Thoracic aorta (tissue), 2 donors: ENCODE results near the gene SMARCC2. TPM values are rescaled to one million over a fixed set of nuclear protein-coding genes. Genes with fewer than 3 reads are reported as not detected.
"Not testable (repeated sequence)": the region's sequence is repeated elsewhere in the genome, so short reads cannot be mapped to it uniquely, and the experiment has no call there.

Source experiments
- ATAC-seq: fragments of 150-250 bp; one replicate; pipeline ENCODE4 v1.8.0; 2017; ENCODE audit warnings: low read depth; ENCODE audit not compliant: insufficient number of reproducible peaks, low FRiP score
- DNase-seq: peaks from one replicate; pipeline ENCODE4 v3.0.0-alpha.2; 2020; ENCODE audit warnings: low spot score
- H3K27ac ChIP-seq, 2 donors: fragments of 200-600 bp; sonication (generic); 1 replicate in 1 of 2; 2 replicates in 1 of 2; pipeline ENCODE4 v1.5.1; 2016; ENCODE audit warnings: mild to moderate bottlenecking in 2 of 2, moderate library complexity in 2 of 2
- H3K27me3 ChIP-seq: fragments of 200-600 bp; sonication (generic); replicated peaks from 2 replicates; pipeline ENCODE4 v1.6.0; 2016; ENCODE audit warnings: mild to moderate bottlenecking; ENCODE audit not compliant: insufficient read depth
- H3K36me3 ChIP-seq: fragments of 200-600 bp; sonication (generic); one replicate; pipeline ENCODE4 v1.5.1; 2016
- H3K4me1 ChIP-seq, 2 donors: fragments of 200-600 bp; sonication (generic); 1 replicate in 1 of 2; 2 replicates in 1 of 2; pipeline versions ENCODE4 v1.5.1 to v1.6.0; 2016; ENCODE audit warnings: low read depth in 2 of 2, mild to moderate bottlenecking in 1 of 2; ENCODE audit not compliant: control insufficient read depth in 1 of 2
- H3K4me3 ChIP-seq: fragments of 200-600 bp; sonication (generic); 2 replicates; pipeline ENCODE4 v1.5.1; 2016; ENCODE audit warnings: mild to moderate bottlenecking
- H3K9me3 ChIP-seq: fragments of 200-600 bp; sonication (generic); 2 replicates; pipeline ENCODE4 v1.5.1; 2016
- total RNA-seq, 2 donors: library from RNA; depleted of rRNA; stranded (reverse); fragments of >200 nt; gene quantifications; one replicate each; pipeline versions ENCODE4 v1.1.0 to v1.2.3, GENCODE V29; 2016
- TF ChIP-seq, protein P1 (sequence below): fragments of 200-600 bp; sonication (generic); IDR thresholded peaks from one replicate; pipeline ENCODE4 v1.5.1; 2019; ENCODE audit warnings: antibody characterized with exemption

The SMARCC2 gene
- total RNA-seq, 2 donors from 2014 or later, result 68.6 to 109 TPM

DNA sequence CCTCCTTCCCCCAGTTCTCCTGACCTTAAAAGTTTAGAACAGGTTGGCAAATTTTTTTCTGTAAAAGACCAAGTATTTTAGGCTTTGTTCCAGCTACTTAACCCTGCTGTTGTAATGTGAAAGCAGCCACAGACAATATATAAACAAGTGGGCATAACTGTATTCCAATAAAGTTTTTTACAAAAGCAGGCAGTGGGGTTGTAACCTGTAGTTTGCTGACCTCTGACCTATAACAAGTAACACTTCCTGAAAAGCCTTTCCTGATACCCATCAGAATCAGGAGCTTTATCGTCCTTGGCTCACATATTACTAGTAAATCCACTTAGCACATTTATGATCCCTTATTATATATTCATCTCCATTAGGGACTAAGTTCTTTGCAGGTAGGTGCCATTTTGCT, 13.1 kb upstream of the SMARCC2 start:
- H3K9me3 ChIP-seq, result no peaks in the 10 kb centered on the region
- H3K4me1 ChIP-seq, result peaks cover 2 to 5% of the 10 kb centered on the region in 2 donors
- TF ChIP-seq, protein P1, sequence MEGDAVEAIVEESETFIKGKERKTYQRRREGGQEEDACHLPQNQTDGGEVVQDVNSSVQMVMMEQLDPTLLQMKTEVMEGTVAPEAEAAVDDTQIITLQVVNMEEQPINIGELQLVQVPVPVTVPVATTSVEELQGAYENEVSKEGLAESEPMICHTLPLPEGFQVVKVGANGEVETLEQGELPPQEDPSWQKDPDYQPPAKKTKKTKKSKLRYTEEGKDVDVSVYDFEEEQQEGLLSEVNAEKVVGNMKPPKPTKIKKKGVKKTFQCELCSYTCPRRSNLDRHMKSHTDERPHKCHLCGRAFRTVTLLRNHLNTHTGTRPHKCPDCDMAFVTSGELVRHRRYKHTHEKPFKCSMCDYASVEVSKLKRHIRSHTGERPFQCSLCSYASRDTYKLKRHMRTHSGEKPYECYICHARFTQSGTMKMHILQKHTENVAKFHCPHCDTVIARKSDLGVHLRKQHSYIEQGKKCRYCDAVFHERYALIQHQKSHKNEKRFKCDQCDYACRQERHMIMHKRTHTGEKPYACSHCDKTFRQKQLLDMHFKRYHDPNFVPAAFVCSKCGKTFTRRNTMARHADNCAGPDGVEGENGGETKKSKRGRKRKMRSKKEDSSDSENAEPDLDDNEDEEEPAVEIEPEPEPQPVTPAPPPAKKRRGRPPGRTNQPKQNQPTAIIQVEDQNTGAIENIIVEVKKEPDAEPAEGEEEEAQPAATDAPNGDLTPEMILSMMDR, result no peak
- ATAC-seq (no peak), DNase-seq (no peak)
- peaks cover 26% of the 10 kb centered on the region for H3K36me3 ChIP-seq
- peak overlapping the region in 1 of 2 donors; percentile 49 for H3K27ac ChIP-seq
- H3K4me3 ChIP-seq, result no peak overlapping the region
- H3K27me3 ChIP-seq, result no peaks in the 10 kb centered on the region

DNA sequence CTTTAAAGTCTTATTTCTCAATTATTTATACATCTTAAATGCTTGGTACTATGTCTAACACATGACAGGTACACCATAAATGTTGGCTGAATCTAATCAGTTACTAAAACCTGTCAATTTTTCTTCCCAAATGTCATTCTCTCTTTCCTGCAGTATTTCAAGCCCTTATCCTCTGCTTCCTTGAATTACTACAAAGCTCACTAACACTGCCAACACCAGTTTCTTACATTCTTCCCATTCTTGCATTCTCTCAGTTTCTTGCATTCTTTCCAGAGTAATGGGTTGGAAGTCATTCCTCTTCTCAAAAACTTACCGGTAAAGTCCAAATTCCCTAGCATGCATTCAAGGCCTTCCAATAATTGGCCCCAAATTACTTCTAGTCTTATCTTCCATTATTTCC, 9.6 kb upstream of the SMARCC2 start:
- no peaks in the 10 kb centered on the region for H3K36me3 ChIP-seq
- no peak overlapping the region for H3K4me3 ChIP-seq
- H3K27ac ChIP-seq, result no peak overlapping the region
- H3K27me3 ChIP-seq, result no peaks in the 10 kb centered on the region
- no peaks in the 10 kb centered on the region for H3K9me3 ChIP-seq
- ATAC-seq (no peak), DNase-seq (no peak)
- TF ChIP-seq, protein P1, result no peak
- H3K4me1 ChIP-seq, result peaks cover 5 to 6% of the 10 kb centered on the region in 2 donors

DNA sequence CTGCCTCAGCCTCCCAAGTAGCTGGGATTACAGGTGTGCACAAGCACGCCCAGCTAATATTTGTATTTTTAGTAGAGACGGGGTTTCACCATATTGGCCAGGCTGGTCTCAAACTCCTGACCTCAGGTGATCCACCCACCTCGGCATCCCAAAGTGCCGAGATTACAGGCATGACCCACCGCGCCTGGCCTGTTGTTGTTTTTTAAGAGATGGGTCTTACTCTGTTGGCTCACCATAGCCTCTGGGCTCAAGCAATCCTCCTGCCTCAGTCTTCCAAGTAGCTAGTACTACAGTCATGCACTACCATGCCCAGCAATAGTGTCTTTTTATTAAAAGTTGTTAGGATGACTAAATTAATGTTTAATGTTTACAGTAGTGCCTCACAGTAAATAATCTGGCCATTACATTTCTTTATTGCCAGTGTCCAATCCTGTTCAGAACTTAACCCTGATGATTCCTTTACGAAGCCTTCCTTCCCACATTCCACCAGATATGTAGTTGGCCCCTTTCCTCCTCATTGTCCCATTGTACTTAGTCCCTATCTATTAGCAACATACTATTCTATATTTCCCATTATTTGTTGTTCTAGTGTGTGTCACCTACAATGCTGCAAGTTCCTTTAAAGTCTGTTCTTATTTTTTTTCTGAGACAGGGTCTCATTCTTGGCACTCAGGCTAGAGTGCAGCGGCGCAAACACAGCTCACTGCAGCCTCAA, 8.8 kb upstream of the SMARCC2 start:
- DNase-seq (no peak), ATAC-seq (no peak)
- Histone ChIP-seq H3K27me3 (no peaks in the 10 kb centered on the region), H3K36me3 (no peaks in the 10 kb centered on the region), H3K27ac (no peak overlapping the region), H3K9me3 (no peaks in the 10 kb centered on the region), H3K4me1 (peaks cover 5 to 6% of the 10 kb centered on the region in 2 donors), H3K4me3 (no peak overlapping the region)
- TF ChIP-seq, protein P1, result no peak

DNA sequence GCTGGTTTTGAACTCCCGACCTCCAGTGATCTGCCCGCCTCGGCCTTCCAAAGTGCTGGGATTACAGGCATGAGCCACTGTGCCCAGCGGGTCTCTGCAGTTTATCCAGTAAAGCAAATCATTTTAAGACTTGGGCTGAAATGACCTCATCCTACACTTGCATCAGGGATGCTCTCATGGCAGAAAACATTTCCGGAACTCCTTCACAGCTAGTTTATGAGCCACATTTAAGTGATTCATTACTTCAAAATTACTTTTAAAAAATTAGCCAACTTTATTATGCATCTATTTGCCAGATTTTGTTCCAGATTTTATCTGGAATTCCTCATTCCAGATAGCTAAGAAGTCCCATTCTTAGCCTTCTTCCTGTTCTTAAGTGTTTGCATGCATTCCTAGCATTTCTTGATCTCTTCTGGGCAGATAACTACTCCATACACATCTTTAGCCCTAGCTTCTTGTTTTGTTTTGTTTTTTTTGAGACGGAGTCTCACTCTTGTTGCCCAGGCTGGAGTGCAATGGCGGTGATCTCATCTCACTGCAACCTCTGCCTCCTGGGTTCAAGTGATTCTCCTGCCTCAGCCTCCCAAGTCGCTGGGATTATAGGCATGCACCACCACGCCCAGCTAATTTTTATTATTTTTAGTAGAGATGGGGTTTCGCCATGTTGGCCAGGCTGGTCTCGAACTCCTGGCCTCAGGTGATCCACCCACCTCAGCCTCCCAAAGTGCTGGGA, 7.7 kb upstream of the SMARCC2 start:
- H3K4me3 ChIP-seq, DNase-seq, H3K9me3 ChIP-seq, H3K4me1 ChIP-seq, H3K27me3 ChIP-seq, H3K36me3 ChIP-seq: not testable (repeated sequence)
- peak; percentile 66 for ATAC-seq
- peak overlapping the region in 1 of 2 donors; percentile 59 for H3K27ac ChIP-seq

DNA sequence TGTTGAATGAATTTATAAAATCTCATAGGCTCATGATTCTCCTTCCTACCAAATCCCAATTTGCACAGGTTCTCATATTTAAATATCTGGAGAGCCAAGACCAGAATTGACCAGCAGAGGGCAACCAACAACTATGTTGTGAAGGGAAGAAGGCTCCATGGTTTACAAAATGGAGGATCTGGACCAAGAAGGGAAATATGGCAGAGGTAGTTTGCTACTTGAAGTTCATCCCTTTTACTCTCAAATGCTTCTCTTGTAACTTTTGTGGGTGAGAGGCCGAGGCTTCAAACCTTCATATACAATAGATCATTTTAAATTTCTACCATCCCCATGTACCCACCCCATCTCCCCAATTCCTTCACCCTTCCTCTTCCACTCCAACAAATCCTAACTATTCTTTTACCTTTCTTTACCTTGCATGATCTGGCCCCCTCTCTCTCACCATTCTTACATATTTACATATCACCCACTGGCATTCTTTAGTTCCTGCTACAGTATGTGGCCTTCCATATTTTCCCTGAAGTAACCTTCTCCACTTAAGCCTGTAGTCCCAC, 3.8 kb upstream of the SMARCC2 start:
- peak; percentile 25 for ATAC-seq
- peak; percentile 63 for DNase-seq

More for the DNA sequence above, 3.8 kb upstream of the SMARCC2 start:
- H3K4me1 ChIP-seq, result peaks cover 8 to 20% of the 10 kb centered on the region in 2 donors
- H3K36me3 ChIP-seq, result no peaks in the 10 kb centered on the region
- TF ChIP-seq, protein P1, result peak; percentile 77
- no peaks in the 10 kb centered on the region for H3K9me3 ChIP-seq
- no peak overlapping the region for H3K27ac ChIP-seq
- no peaks in the 10 kb centered on the region for H3K27me3 ChIP-seq
- no peak overlapping the region for H3K4me3 ChIP-seq
